Kidney capillary endothelial cell (primary cell): ENCODE data around the gene C19orf47.
"Not testable (repeated sequence)": the region's sequence is repeated elsewhere in the genome, so short reads cannot be mapped to it uniquely, and the experiment has no call there.

Experiments
- DNase-seq: peaks from one replicate; pipeline ENCODE4 v3.0.0-alpha.2; 2018; ENCODE audit warnings: low spot score

C19orf47 gene

DNA sequence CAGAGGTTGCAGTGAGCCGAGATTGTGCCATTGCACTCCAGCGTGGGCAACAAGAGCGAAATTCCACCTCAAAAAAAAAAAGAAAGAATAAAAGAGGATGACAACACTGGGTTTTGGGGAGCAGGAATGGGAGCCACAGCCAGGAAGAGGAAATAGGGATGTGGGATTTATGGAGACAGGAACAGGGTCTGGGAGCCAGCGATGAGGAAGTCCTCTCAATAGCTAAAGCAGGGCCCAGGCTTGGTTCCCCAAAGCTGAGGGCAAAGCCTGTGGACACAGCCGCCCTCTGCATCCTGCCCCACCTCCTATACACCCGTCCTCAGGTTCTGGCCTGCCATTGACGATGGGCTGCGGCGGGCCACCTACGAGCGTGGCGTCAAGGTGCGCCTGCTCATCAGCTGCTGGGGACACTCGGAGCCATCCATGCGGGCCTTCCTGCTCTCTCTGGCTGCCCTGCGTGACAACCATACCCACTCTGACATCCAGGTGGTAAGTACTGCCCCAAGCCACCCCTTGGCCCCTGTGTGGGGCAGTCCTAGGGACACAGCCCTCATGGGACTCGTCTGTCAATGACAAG, 28.2 kb upstream of the C19orf47 start:
- DNase-seq, result no peak

GRCh38 chr19:40374084-40374483, 25.9 kb upstream of the C19orf47 start:
- no peak for DNase-seq

DNA sequence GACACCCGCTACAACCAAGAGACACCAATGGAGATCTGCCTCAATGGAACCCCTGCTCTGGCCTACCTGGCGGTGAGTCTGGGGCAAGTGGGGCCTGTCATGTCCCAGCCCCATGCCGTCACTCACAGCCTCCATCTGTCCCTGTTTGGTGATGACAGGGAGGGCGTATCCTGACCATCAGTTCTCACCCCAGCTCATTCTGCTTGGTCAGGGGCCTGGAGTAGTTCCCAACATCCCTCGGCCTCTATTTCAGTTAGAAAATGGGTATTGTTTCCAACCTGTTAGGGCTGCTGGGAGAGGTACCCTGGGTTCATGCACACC, 23.6 kb upstream of the C19orf47 start:
- no peak for DNase-seq

GRCh38 chr19:40370997-40371801, 23.0 kb upstream of the C19orf47 start:
- no peak for DNase-seq

DNA sequence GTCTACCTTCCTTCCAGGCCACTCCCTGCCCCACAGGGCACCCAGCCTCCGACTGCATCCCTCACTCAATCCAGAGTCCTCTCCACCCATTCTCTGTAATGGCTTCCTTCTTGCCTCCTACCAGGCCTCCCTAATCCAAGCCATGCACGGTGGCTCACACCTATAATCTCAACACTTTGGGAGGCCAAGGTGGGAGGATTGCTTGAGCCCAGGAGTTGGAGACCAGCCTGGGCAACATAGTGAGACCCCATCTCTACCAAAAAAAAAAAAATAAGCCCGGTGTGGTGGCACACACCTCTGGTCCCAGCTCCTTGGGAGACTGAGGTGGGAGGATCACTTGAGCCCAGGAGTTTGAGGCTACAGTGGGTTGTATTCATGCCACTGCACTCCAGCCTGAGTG, 22.1 kb upstream of the C19orf47 start:
- DNase-seq, result not testable (repeated sequence)

DNA sequence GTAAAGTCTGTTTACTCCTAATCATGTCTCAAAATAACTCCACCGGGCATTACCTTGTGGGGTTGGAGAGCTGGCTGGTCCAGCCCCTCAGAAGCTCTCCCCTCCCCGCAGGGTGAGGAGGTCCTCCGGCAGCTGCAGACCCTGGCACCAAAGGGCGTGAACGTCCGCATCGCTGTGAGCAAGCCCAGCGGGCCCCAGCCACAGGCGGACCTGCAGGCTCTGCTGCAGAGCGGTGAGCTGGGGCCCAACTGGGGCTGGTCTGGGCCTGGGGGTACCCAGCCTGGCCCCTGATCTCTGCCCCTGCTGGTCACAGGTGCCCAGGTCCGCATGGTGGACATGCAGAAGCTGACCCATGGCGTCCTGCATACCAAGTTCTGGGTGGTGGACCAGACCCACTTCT, 21.6 kb upstream of the C19orf47 start:
- DNase-seq, result no peak

- no peak for DNase-seq
These were observed 19.6 kb upstream of the C19orf47 start for GRCh38 chr19:40367577-40368434.

DNA sequence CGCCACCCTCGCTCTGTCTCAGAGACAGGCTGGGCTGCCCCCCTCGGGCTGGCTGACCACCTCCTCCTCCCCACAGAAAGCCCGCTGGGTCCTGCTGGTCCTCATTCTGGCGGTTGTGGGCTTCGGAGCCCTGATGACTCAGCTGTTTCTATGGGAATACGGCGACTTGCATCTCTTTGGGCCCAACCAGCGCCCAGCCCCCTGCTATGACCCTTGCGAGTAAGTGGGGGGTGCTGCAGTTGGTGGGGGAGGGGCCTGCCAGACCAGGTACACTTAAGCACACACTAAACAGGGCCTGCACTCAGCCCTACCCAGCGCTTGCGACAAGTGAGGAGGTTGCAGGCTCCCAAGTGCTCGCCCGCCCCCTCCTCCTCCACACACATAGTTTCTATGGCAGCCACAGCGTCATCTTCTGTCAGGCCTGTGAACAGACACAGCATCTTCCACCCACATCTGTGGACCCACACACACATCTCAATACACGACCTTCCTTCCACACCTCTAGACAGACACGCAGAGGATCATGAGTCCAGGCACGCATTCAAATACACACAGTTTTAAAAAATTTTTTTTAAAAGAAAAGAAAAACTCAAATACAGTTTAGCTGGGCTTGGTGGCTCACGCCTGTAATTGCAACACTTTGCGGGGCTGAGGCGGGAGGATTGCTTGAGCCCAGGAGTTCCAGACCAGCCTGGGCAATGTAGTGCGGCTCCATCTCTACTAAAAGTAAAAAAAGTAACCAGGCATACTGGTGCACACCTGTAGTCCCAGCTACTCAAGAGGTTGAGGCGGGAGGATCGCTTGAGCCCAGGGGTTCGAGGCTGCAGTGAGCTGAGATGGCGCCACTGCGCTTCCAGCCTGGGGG, 18.7 kb upstream of the C19orf47 start:
- no peak for DNase-seq

DNA sequence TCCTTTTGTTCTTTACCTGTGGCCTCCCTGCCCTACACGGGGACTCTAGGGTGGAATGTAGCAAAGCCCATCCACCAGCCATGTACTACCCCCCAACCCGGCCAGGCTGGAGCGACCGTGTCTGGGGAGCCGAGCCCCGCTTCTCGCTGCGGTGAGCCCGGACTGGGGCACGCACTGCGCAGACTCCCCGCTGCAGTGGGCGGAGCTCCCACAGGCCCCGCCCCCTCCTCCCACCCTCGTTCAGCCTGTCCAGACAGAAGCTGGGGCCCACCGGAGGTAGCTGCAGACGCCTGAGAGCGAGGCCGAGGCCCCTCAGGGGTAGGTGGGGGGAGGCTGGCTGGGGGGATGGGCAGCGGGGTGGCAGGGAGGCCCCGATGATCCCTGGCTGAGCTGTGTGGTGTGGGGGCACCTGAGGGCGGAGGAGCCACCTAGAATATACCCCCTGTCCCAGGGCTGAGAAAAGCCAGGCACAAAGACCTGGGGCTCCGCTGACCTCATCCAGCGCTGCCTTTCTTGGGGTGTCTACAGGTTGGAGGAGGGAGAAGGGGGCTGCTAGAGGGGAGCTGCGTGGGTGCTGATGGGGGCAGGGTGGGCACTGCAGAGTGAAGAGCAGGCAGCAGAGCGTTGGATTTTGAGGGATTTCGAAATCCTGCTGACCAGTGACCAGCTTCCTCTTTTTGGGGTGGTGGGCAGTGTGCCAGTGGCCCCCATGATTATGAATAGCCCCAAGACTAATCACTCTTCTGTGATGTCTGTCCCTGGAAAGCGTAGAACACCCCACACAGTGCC, 17.6 kb upstream of the C19orf47 start:
- peak; percentile 40 for DNase-seq

DNA sequence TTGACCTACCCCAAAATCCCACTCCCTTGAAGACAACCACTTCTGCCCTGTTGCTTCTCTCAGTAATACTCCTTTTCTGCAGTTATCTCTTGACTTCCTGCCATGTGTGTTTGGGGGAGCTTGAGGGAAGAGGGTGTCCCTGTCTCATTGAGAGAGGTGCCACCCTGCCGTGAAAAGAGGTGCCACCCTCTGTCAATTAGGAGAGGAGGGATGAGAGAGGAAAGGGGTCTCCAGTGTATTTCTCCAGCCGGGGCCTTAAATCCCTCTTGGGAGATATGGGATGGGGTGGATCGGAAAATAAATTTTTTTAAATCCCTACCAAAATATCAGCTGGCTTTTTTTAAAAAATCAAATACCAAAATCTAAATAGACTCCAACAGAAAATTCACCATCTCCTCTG, 16.8 kb upstream of the C19orf47 start:
- DNase-seq, result no peak

- no peak for DNase-seq
These were observed 14.9 kb upstream of the C19orf47 start for GRCh38 chr19:40363069-40363468.

- DNase-seq, result no peak
These were observed 14.0 kb upstream of the C19orf47 start for GRCh38 chr19:40362160-40362559.

DNA sequence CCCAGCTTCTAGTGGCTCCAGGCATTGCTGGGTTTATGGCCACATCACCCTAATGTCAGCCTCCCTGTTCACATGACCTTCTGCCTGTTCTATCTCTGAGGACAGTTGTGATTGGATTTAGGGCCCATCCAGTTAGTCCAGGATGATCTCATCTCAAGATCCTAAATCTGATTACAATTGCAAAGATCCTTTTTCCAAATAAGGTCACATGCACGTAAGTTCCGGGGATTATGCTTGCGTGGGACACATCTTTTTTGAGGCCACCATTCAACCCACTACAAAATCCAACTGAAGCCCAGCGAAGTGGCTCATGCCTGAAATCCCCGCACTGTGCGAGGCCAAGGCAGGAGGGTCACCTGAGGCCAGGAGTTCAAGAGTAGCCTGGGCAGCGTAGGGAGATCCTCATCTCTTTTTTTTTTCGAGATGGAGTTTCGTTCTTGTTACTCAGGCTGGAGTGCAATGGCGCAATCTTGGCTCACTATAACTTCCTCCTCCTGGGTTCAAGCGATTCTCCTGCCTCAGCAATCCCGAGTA, 12.6 kb upstream of the C19orf47 start:
- DNase-seq, result no peak

GRCh38 chr19:40360020-40360707, 12.0 kb upstream of the C19orf47 start:
- DNase-seq, result no peak

DNA sequence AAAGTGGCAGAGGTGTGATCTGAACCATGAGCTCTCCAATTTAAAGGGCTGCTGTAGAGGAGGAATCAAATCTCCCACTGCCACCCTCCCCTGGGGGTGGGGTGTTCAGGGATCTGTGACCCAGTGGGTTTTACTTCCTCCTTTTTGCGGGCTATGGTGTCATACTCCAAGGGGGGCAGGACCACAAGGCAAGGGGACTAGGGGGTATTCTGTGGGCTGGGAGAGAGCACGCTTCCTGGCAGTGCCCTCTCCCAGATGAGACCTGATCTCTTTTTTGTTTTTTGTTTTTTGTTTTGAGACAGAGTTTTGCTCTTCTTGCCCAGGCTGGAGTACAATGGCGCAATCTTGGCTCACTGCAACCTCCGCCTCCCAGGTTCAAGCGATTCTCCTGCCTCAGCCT, 10.6 kb upstream of the C19orf47 start:
- no peak for DNase-seq

DNA sequence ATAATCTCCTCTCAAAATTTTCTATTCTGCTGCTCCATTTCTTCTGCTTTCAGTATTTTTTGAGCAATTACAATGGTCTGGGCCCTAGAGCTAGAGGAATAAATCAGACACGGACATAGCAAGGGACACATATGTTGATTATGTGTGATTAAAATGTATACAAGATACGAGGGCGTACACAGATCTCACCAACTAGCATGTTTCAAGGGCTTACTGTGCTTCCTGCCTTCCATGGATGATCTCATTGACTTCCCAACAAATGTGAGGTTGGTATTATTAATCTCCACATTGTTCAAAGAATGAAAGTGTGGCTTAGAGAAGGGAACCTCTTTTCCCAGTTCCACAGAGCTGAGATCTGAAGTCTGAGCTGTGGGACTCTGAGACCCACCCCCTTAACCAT, 9.4 kb upstream of the C19orf47 start:
- DNase-seq, result peak; percentile 74

GRCh38 chr19:40356681-40357595, 8.7 kb upstream of the C19orf47 start:
- peak; percentile 26 for DNase-seq

DNA sequence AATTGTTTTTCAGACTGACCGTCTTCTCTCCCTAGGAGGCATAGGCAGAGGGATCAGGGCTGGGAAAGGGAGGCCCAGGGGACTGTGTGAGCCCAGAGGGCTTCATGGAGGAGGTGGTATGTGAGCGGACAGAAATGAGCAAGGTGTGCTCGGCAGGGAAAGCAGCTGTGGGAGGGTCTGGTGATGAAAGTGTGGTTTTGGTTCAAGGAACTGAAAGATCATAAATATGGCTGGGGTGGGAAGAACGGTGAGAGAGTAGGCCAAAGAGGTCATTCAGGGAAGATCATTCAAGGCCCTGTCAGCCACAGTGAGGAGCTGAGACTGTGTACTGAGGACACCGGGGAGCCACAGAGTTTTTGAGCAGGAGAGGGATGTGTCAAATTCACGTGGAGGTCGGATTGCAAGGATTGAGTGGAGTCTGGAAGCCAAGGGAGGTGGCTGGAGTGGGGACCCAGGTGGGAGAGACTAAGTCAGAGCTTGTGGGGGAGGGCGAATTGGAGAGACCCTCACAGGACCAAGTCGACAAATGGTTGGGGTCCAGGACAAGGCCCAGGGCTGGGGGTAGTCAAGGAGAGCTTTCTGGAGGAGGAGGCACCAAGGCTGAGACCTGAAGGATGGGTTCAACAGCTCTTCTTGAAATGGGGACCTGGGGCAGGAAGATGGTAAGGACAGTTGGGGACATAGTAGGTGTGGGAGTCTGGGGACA, 7.9 kb upstream of the C19orf47 start:
- no peak for DNase-seq
